Neural cell (in vitro differentiated cells): ENCODE measurements around the gene CDC123. TPM values are rescaled to one million over a fixed set of nuclear protein-coding genes. Genes with fewer than 3 reads are reported as not detected.
A peak's percentile ranks its signal among the peaks of the same experiment; 100 is the strongest.

ENCODE experiments used
- H2AFZ ChIP-seq: fragments of 200-600, 300-800 bp; sonication (generic), shearing (Covaris generic); 2 replicates; pipeline ENCODE4 v1.6.0; 2014; ENCODE audit warnings: low read depth, mild to moderate bottlenecking, antibody characterized with exemption, low read length, moderate library complexity
- H3F3A ChIP-seq: fragments of 200-600 bp; shearing (Covaris generic); 2 replicates; pipeline ENCODE4 v1.6.1; 2016; ENCODE audit warnings: mild to moderate bottlenecking, moderate library complexity, mixed read lengths, antibody characterized with exemption, low read length; ENCODE audit not compliant: insufficient read depth, poor library complexity, severe bottlenecking
- H3K27ac ChIP-seq: fragments of 200-600, 300-800 bp; sonication (generic), shearing (Covaris generic); 2 replicates; pipeline ENCODE4 v1.5.1; 2014; ENCODE audit warnings: mild to moderate bottlenecking, low read length, moderate library complexity
- H3K27me3 ChIP-seq: fragments of 300-800, 200-600 bp; sonication (generic), shearing (Covaris generic); 2 replicates; pipeline ENCODE4 v1.6.0; 2014; ENCODE audit warnings: mild to moderate bottlenecking, low read depth, low read length, moderate library complexity; ENCODE audit not compliant: insufficient read depth
- H3K36me3 ChIP-seq: fragments of 300-800, 200-600 bp; sonication (generic), shearing (Covaris generic); 2 replicates; pipeline ENCODE4 v1.5.1; 2014; ENCODE audit warnings: mild to moderate bottlenecking, antibody characterized with exemption, low read length, moderate library complexity; ENCODE audit not compliant: insufficient read depth
- H3K4me2 ChIP-seq: fragments of 300-800, 200-600 bp; sonication (generic), shearing (Covaris generic); 2 replicates; pipeline ENCODE4 v1.6.0; 2014; ENCODE audit warnings: mild to moderate bottlenecking, low read length
- H3K4me3 ChIP-seq: fragments of 300-800, 200-600 bp; sonication (generic), shearing (Covaris generic); 2 replicates; pipeline ENCODE4 v1.5.1; 2014; ENCODE audit warnings: mild to moderate bottlenecking, low read length, moderate library complexity
- H3K79me2 ChIP-seq: fragments of 200-600 bp; shearing (Covaris generic); replicated peaks from 2 replicates; pipeline ENCODE4 v1.6.0; 2014; ENCODE audit warnings: mild to moderate bottlenecking, low read length, moderate library complexity; ENCODE audit not compliant: insufficient read depth
- H3K9ac ChIP-seq: fragments of 300-800, 200-600 bp; sonication (generic), shearing (Covaris generic); 2 replicates; pipeline ENCODE4 v1.6.1; 2016; ENCODE audit warnings: mild to moderate bottlenecking, low read length, mixed read lengths
- H3K9me2 ChIP-seq: fragments of 200-600 bp; shearing (Covaris generic); 2 replicates; pipeline ENCODE4 v1.6.1; 2016; ENCODE audit warnings: mild to moderate bottlenecking, low read length, mixed read lengths; ENCODE audit not compliant: insufficient read depth
- H3K9me3 ChIP-seq: fragments of 200-600, 300-800 bp; sonication (generic), shearing (Covaris generic); 2 replicates; pipeline ENCODE4 v1.6.1; 2016; ENCODE audit warnings: mild to moderate bottlenecking, mixed run types, low read length, moderate library complexity, mixed read lengths
- H4K20me1 ChIP-seq: fragments of 200-600 bp; shearing (Covaris generic); 2 replicates; pipeline ENCODE4 v1.6.1; 2016; ENCODE audit warnings: mild to moderate bottlenecking, mixed run types; ENCODE audit not compliant: insufficient read depth
- CTCF ChIP-seq: fragments of 450-650 bp; IDR thresholded peaks from 2 replicates; pipeline ENCODE4 v1.5.1; 2014; ENCODE audit warnings: antibody characterized with exemption, mild to moderate bottlenecking, moderate library complexity; ENCODE audit not compliant: poor library complexity, severe bottlenecking
- EP300 ChIP-seq: fragments of 450-650 bp; conservative IDR thresholded peaks from 2 replicates; pipeline ENCODE4 v1.6.1; 2014; ENCODE audit warnings: antibody characterized with exemption, mild to moderate bottlenecking, moderate library complexity; ENCODE audit not compliant: poor library complexity, severe bottlenecking
- EZH2 ChIP-seq: fragments of 200-600, 300-800 bp; shearing (Covaris generic), sonication (generic); IDR thresholded peaks from 2 replicates; pipeline ENCODE4 v1.6.1; 2014; ENCODE audit warnings: antibody characterized with exemption, low read length, borderline replicate concordance, mild to moderate bottlenecking; ENCODE audit not compliant: insufficient read depth, poor library complexity, severe bottlenecking
- MXI1 ChIP-seq: fragments of 450-650 bp; conservative IDR thresholded peaks from 2 replicates; pipeline ENCODE4 v1.6.1; 2014; ENCODE audit warnings: antibody characterized with exemption, mild to moderate bottlenecking; ENCODE audit not compliant: poor library complexity, severe bottlenecking
- POLR2AphosphoS5 ChIP-seq: IDR thresholded peaks from 2 replicates; pipeline ENCODE4 v1.6.1; 2012
- RAD21 ChIP-seq: fragments of 450-650 bp; conservative IDR thresholded peaks from 2 replicates; pipeline ENCODE4 v1.6.1; 2014; ENCODE audit warnings: antibody characterized with exemption, mild to moderate bottlenecking, moderate library complexity
- REST ChIP-seq: IDR thresholded peaks from 2 replicates; pipeline ENCODE4 v1.6.1; 2012; ENCODE audit warnings: borderline replicate concordance
- SMC3 ChIP-seq: fragments of 450-650 bp; conservative IDR thresholded peaks from 2 replicates; pipeline ENCODE4 v1.6.1; 2014; ENCODE audit warnings: antibody characterized with exemption, mild to moderate bottlenecking, moderate library complexity; ENCODE audit not compliant: poor library complexity
- TAF1 ChIP-seq: IDR thresholded peaks from 2 replicates; pipeline ENCODE4 v1.6.1; 2012; ENCODE audit warnings: low read depth
- polyA plus RNA-seq: library from polyadenylated mRNA; depleted of rRNA; stranded (reverse); fragments of >200 nt; gene quantifications from 2 replicates; pipeline ENCODE4 v1.2.3, GENCODE V29; 2014

The CDC123 gene
- polyA plus RNA-seq, 1 donor from 2014 or later, result 110 TPM

GRCh38 chr10:12193193-12193592 is 2.8 kb upstream of the CDC123 start:
- Histone ChIP-seq H3F3A (no peaks in the 10 kb centered on the region), H4K20me1 (no peaks in the 10 kb centered on the region), H3K27me3 (no peaks in the 10 kb centered on the region), H3K36me3 (no peaks in the 10 kb centered on the region), H3K27ac (no peak overlapping the region), H3K9me3 (no peaks in the 10 kb centered on the region), H3K9ac (no peak overlapping the region), H3K4me2 (no peak overlapping the region), H3K79me2 (peaks cover 31% of the 10 kb centered on the region), H3K4me3 (no peak overlapping the region), H3K9me2 (no peaks in the 10 kb centered on the region), H2AFZ (no peak overlapping the region)
- no peak for TF ChIP-seq CTCF
- no peak for TF ChIP-seq EP300
- TF ChIP-seq EZH2, result no peak
- no peak for TF ChIP-seq POLR2AphosphoS5
- no peak for TF ChIP-seq MXI1
- no peak for TF ChIP-seq SMC3
- no peak for TF ChIP-seq RAD21
- no peak for TF ChIP-seq REST
- no peak for TF ChIP-seq TAF1

GRCh38 chr10:12194752-12195271 is 1.2 kb upstream of the CDC123 start:
- Histone ChIP-seq H3K27ac (peak overlapping the region; percentile 74), H3F3A (no peaks in the 10 kb centered on the region), H3K36me3 (no peaks in the 10 kb centered on the region), H4K20me1 (no peaks in the 10 kb centered on the region), H3K9me2 (no peaks in the 10 kb centered on the region), H3K79me2 (peaks cover 46% of the 10 kb centered on the region), H3K9ac (peak overlapping the region; percentile 80), H3K4me3 (peak overlapping the region; percentile 100), H3K27me3 (no peaks in the 10 kb centered on the region), H3K9me3 (no peaks in the 10 kb centered on the region), H2AFZ (peak overlapping the region; percentile 100), H3K4me2 (peak overlapping the region; percentile 88)
- no peak for TF ChIP-seq EP300
- TF ChIP-seq RAD21, result no peak
- no peak for TF ChIP-seq POLR2AphosphoS5
- TF ChIP-seq TAF1, result no peak
- TF ChIP-seq MXI1, result no peak
- no peak for TF ChIP-seq SMC3
- no peak for TF ChIP-seq EZH2
- TF ChIP-seq CTCF, result no peak
- no peak for TF ChIP-seq REST
